NB4 (cell line): ENCODE data around the gene CHTF18.

Experiments
- DNase-seq: peaks from one replicate; pipeline ENCODE4 v3.0.0; 2010; ENCODE audit warnings: low read depth
- H3K4me3 ChIP-seq: one replicate; pipeline ENCODE4 v1.5.1; 2011; ENCODE audit warnings: mild to moderate bottlenecking, low read depth, low read length, moderate library complexity
- MYC ChIP-seq: IDR thresholded peaks from 2 replicates; pipeline ENCODE4 v1.6.1; 2011; ENCODE audit warnings: low read depth, low read length
- POLR2A ChIP-seq: IDR thresholded peaks from 2 replicates; pipeline ENCODE4 v1.6.1; 2011; ENCODE audit warnings: mild to moderate bottlenecking; ENCODE audit not compliant: insufficient read length; ENCODE audit errors: extremely low read depth
- TF ChIP-seq, protein P1 (sequence below): IDR thresholded peaks from 2 replicates; pipeline ENCODE4 v1.6.1; 2011; ENCODE audit warnings: low read depth, low read length
- TF ChIP-seq, protein P2 (sequence below): IDR thresholded peaks from one replicate; pipeline ENCODE4 v1.5.1; 2012; ENCODE audit warnings: low read depth, low read length

Gene CHTF18

DNA sequence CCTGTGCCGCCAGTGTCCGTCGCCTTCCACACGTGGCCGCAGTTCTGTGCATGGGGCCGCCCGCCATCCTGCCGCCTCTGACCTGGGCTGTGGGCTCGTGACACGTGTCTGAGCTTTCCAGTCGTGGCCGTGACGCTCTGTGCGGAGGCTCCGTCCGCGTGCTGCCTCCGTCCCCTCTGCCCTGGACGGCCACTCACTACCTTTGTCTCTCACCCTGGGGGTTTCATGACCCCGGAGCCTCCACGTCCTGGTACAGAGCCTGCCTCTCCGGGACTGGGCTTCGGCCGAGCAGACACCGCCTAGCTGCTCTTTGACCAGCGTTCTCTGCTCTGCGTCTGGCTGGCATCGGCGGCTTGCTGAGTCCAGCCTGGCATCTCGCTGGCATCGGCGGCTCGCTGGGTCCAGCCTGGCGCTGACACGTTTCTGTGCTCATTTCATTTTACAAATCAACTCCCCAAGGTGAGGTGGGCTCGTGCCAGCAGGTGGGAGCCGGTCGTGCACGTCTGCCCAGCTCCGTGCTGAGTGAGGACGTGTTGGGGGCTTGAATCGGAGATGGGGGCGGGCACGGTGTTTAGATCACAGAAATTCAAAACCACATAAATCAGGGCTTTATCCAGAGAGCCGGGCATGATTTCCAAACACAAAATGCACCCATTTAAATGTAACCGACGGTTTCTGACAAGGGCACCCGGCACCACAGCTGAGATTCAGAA is 56.4 kb downstream of the CHTF18 start:
- H3K4me3 ChIP-seq: no peak overlapping the region
- no peak for DNase-seq
- TF ChIP-seq MYC (no peak), POLR2A (no peak)
- TF ChIP-seq, protein P1, sequence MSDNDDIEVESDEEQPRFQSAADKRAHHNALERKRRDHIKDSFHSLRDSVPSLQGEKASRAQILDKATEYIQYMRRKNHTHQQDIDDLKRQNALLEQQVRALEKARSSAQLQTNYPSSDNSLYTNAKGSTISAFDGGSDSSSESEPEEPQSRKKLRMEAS: no peak
- TF ChIP-seq, protein P2, sequence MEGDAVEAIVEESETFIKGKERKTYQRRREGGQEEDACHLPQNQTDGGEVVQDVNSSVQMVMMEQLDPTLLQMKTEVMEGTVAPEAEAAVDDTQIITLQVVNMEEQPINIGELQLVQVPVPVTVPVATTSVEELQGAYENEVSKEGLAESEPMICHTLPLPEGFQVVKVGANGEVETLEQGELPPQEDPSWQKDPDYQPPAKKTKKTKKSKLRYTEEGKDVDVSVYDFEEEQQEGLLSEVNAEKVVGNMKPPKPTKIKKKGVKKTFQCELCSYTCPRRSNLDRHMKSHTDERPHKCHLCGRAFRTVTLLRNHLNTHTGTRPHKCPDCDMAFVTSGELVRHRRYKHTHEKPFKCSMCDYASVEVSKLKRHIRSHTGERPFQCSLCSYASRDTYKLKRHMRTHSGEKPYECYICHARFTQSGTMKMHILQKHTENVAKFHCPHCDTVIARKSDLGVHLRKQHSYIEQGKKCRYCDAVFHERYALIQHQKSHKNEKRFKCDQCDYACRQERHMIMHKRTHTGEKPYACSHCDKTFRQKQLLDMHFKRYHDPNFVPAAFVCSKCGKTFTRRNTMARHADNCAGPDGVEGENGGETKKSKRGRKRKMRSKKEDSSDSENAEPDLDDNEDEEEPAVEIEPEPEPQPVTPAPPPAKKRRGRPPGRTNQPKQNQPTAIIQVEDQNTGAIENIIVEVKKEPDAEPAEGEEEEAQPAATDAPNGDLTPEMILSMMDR: no peak

DNA sequence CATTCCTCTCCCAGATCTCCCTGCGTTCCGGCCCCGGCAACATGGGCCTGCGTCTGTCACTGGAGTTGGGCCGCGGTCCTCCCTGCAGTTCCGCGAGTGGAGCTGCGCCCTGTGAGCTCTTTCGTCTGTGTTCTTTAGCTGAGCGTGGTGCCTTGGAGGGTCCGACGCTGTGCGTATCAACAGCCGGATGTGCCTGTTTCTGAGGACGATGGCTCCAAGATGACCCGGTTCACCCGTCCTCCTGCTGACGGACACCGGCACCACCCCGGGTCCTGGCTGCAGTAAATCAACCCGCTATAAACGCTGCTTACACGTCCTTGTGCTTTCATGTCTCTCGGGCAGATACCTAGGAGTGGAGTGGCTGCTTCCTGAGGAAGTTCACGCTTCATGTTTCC is 56.9 kb downstream of the CHTF18 start:
- TF ChIP-seq, protein P1: no peak
- TF ChIP-seq MYC (no peak), POLR2A (no peak)
- TF ChIP-seq, protein P2: no peak

DNA sequence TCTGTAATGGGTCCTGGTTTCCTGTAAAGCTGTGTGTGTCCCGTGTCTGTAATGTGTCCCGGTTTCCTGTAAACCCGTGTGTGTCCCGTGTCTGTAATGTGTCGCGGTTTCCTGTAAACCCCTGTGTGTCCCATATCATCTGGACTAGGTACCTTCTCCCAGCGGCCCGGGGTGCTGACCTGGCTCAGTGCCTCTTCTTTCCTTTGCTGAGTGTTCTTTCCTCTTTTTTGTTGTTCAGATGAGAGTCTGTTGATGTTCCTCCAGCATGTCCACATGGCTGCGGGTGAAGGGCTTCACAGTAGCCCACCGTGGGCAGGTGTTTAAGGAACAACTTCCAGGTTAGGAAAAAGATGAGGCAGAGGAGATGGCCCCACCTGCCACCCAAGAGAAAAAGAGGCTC is 58.7 kb downstream of the CHTF18 start:
- TF ChIP-seq, protein P2: no peak
- TF ChIP-seq POLR2A: no peak
- TF ChIP-seq, protein P1: no peak
- no peak for TF ChIP-seq MYC
- no peak overlapping the region for H3K4me3 ChIP-seq
- DNase-seq: no peak

More for the DNA sequence above, 56.9 kb downstream of the CHTF18 start:
- no peak for DNase-seq
- H3K4me3 ChIP-seq: no peak overlapping the region
